HEK293 (cell line): ENCODE results near the gene CBY2.

ENCODE experiments used
- CTCF ChIA-PET: fragments of 350-600 bp; formaldehyde crosslinking; extraction: SDS; loops from one replicate; lab custom pipeline; 2021; ENCODE audit warnings: antibody characterized with exemption; lab: Yijun Ruan, JAX
- POLR2A ChIA-PET: fragments of 300-600 bp; formaldehyde crosslinking; extraction: SDS; loops from one replicate; lab custom pipeline; 2020; ENCODE audit warnings: antibody characterized with exemption, inconsistent platforms; lab: Yijun Ruan, JAX
- H3K27ac ChIP-seq: fragments of 200-500 bp; sonication (Bioruptor generic); 2 replicates; pipeline ENCODE4 v1.5.1; 2014; ENCODE audit warnings: low read depth, low read length, control low read depth, inconsistent platforms; ENCODE audit errors: extremely low read depth
- H3K36me3 ChIP-seq, 2 experiments: fragments of 200-500 bp in 1 of 2; sonication (Bioruptor generic) in 1 of 2; 1 replicate in 1 of 2; 2 replicates in 1 of 2; pipeline ENCODE4 v1.5.1; 2014 to 2017; ENCODE audit warnings: inconsistent platforms in 2 of 2, low read length in 2 of 2; ENCODE audit not compliant: control insufficient read depth in 2 of 2, insufficient read depth in 1 of 2
- H3K4me1 ChIP-seq: fragments of 200-500 bp; sonication (Bioruptor generic); 2 replicates; pipeline ENCODE4 v1.5.1; 2014; ENCODE audit warnings: mild to moderate bottlenecking, low read length, inconsistent platforms; ENCODE audit not compliant: control insufficient read depth, insufficient read depth
- H3K4me3 ChIP-seq: 2 replicates; pipeline ENCODE4 v1.5.1; 2011; ENCODE audit warnings: low read depth, mild to moderate bottlenecking, control low read depth, low read length, moderate library complexity
- H3K9me3 ChIP-seq: fragments of 200-500 bp; sonication (Bioruptor generic); 2 replicates; pipeline ENCODE4 v1.5.1; 2014; ENCODE audit warnings: low read depth, low read length, inconsistent platforms; ENCODE audit not compliant: control insufficient read depth, insufficient read depth
- GLIS1 ChIP-seq: fragments of 450-650 bp; formaldehyde crosslinking; IDR thresholded peaks from 2 replicates; pipeline ENCODE4 v1.5.1; 2016; ENCODE audit warnings: missing biosample characterization, missing genetic modification characterization
- GLIS2 ChIP-seq: fragments of 450-650 bp; formaldehyde crosslinking; IDR thresholded peaks from 2 replicates; pipeline ENCODE4 v1.5.1; 2016; ENCODE audit warnings: missing biosample characterization, missing genetic modification characterization
- MEIS1 ChIP-seq: sonication (generic); formaldehyde crosslinking; IDR thresholded peaks from 2 replicates; pipeline ENCODE4 v1.8.1; 2022; ENCODE audit warnings: missing genetic modification reagents, mild to moderate bottlenecking, borderline replicate concordance
- PRDM1 ChIP-seq: fragments of 450-650 bp; formaldehyde crosslinking; IDR thresholded peaks from 2 replicates; pipeline ENCODE4; 2016; ENCODE audit warnings: missing biosample characterization, missing genetic modification characterization
- SALL2 ChIP-seq: fragments of 450-650 bp; formaldehyde crosslinking; IDR thresholded peaks from 2 replicates; pipeline ENCODE4 v1.5.0; 2017; ENCODE audit warnings: missing biosample characterization, mild to moderate bottlenecking, missing genetic modification characterization, borderline replicate concordance
- ZBTB7A ChIP-seq: fragments of 450-650 bp; formaldehyde crosslinking; IDR thresholded peaks from 2 replicates; pipeline ENCODE4 v1.5.1; 2016; ENCODE audit warnings: low read depth, missing biosample characterization, missing genetic modification characterization
- ZIC2 ChIP-seq: fragments of 450-650 bp; formaldehyde crosslinking; IDR thresholded peaks from 2 replicates; pipeline ENCODE4 v1.5.1; 2016; ENCODE audit warnings: missing biosample characterization, missing genetic modification characterization
- ZNF138 ChIP-seq: fragments of 450-650 bp; formaldehyde crosslinking; IDR thresholded peaks from 2 replicates; pipeline ENCODE4 v1.5.1; 2016; ENCODE audit warnings: missing biosample characterization, missing genetic modification characterization, borderline replicate concordance
- ZNF350 ChIP-seq: fragments of 450-650 bp; formaldehyde crosslinking; IDR thresholded peaks from 2 replicates; pipeline ENCODE4 v1.5.0; 2017; ENCODE audit warnings: missing biosample characterization, mild to moderate bottlenecking, missing genetic modification characterization
- ZNF510 ChIP-seq: fragments of 450-650 bp; formaldehyde crosslinking; IDR thresholded peaks from 2 replicates; pipeline ENCODE4 v1.5.1; 2018; ENCODE audit warnings: mild to moderate bottlenecking, missing genetic modification characterization, missing biosample characterization; ENCODE audit not compliant: insufficient replicate concordance
- ZNF677 ChIP-seq: fragments of 450-650 bp; IDR thresholded peaks from 2 replicates; pipeline ENCODE4 v1.5.0; 2018; ENCODE audit warnings: missing biosample characterization, mild to moderate bottlenecking, missing genetic modification characterization, moderate library complexity
- ZNF701 ChIP-seq: fragments of 450-650 bp; formaldehyde crosslinking; IDR thresholded peaks from 2 replicates; pipeline ENCODE4 v1.5.1; 2016; ENCODE audit warnings: missing biosample characterization, missing genetic modification characterization
- ZNF792 ChIP-seq: fragments of 450-650 bp; formaldehyde crosslinking; IDR thresholded peaks from 2 replicates; pipeline ENCODE4 v1.5.1; 2016; ENCODE audit warnings: missing biosample characterization, missing genetic modification characterization
- TF ChIP-seq, protein P1 (sequence below): fragments of 450-650 bp; formaldehyde crosslinking; IDR thresholded peaks from 2 replicates; pipeline ENCODE4 v1.5.1; 2016; ENCODE audit warnings: missing biosample characterization, missing genetic modification characterization
- TF ChIP-seq, protein P2 (sequence below): sonication (generic); formaldehyde crosslinking; IDR thresholded peaks from 2 replicates; pipeline ENCODE4 v1.8.1; 2022; ENCODE audit warnings: mild to moderate bottlenecking, moderate library complexity, missing genetic modification reagents
- TF ChIP-seq, protein P3 (sequence below): fragments of 450-650 bp; formaldehyde crosslinking; IDR thresholded peaks from 2 replicates; pipeline ENCODE4 v1.5.1; 2017; ENCODE audit warnings: missing biosample characterization, missing genetic modification characterization
- TF ChIP-seq, protein P4 (sequence below): fragments of 450-650 bp; formaldehyde crosslinking; IDR thresholded peaks from 2 replicates; pipeline ENCODE4 v1.5.1; 2016; ENCODE audit warnings: missing biosample characterization, missing genetic modification characterization
- TF ChIP-seq, protein P5 (sequence below): fragments of 450-650 bp; formaldehyde crosslinking; IDR thresholded peaks from 2 replicates; pipeline ENCODE4 v1.5.1; 2017; ENCODE audit warnings: missing biosample characterization, missing genetic modification characterization

Gene CBY2

DNA sequence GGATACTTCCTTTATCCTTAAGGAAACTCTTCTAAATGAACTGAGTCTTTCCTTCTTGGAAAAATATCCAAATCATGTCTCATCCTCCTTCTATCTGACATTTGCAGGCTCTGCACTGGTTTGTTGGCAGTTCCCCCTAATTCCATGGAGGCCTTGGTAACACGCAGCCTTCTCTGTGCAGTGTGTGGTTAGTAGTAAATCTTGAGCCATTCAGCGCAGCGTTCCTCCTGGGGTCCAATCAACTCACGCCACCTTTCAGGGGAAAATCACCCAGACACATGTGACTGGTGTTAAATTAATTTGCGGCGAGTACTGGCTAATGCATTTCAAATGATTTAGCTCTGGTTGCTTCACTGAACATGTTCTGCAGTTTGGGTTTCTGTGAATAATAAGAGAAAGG lies 21.0 kb upstream of the CBY2 start (continued):
- TF ChIP-seq, protein P1, sequence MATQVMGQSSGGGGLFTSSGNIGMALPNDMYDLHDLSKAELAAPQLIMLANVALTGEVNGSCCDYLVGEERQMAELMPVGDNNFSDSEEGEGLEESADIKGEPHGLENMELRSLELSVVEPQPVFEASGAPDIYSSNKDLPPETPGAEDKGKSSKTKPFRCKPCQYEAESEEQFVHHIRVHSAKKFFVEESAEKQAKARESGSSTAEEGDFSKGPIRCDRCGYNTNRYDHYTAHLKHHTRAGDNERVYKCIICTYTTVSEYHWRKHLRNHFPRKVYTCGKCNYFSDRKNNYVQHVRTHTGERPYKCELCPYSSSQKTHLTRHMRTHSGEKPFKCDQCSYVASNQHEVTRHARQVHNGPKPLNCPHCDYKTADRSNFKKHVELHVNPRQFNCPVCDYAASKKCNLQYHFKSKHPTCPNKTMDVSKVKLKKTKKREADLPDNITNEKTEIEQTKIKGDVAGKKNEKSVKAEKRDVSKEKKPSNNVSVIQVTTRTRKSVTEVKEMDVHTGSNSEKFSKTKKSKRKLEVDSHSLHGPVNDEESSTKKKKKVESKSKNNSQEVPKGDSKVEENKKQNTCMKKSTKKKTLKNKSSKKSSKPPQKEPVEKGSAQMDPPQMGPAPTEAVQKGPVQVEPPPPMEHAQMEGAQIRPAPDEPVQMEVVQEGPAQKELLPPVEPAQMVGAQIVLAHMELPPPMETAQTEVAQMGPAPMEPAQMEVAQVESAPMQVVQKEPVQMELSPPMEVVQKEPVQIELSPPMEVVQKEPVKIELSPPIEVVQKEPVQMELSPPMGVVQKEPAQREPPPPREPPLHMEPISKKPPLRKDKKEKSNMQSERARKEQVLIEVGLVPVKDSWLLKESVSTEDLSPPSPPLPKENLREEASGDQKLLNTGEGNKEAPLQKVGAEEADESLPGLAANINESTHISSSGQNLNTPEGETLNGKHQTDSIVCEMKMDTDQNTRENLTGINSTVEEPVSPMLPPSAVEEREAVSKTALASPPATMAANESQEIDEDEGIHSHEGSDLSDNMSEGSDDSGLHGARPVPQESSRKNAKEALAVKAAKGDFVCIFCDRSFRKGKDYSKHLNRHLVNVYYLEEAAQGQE (tag by site-specific recombination): no peak
- no peak for TF ChIP-seq ZNF792
- no peak for TF ChIP-seq ZNF350 (tag by site-specific recombination)
- no peak for TF ChIP-seq MEIS1
- TF ChIP-seq, protein P2, sequence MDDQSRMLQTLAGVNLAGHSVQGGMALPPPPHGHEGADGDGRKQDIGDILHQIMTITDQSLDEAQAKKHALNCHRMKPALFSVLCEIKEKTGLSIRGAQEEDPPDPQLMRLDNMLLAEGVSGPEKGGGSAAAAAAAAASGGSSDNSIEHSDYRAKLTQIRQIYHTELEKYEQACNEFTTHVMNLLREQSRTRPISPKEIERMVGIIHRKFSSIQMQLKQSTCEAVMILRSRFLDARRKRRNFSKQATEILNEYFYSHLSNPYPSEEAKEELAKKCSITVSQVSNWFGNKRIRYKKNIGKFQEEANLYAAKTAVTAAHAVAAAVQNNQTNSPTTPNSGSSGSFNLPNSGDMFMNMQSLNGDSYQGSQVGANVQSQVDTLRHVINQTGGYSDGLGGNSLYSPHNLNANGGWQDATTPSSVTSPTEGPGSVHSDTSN (CRISPR knock-in tag): no peak
- no peak for TF ChIP-seq ZNF701 (tag by site-specific recombination)
- no peak for TF ChIP-seq ZNF677 (tag by site-specific recombination)
- TF ChIP-seq, protein P3, sequence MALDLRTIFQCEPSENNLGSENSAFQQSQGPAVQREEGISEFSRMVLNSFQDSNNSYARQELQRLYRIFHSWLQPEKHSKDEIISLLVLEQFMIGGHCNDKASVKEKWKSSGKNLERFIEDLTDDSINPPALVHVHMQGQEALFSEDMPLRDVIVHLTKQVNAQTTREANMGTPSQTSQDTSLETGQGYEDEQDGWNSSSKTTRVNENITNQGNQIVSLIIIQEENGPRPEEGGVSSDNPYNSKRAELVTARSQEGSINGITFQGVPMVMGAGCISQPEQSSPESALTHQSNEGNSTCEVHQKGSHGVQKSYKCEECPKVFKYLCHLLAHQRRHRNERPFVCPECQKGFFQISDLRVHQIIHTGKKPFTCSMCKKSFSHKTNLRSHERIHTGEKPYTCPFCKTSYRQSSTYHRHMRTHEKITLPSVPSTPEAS (tag by site-specific recombination): no peak
- no peak for TF ChIP-seq ZNF510 (tag by site-specific recombination)

DNA sequence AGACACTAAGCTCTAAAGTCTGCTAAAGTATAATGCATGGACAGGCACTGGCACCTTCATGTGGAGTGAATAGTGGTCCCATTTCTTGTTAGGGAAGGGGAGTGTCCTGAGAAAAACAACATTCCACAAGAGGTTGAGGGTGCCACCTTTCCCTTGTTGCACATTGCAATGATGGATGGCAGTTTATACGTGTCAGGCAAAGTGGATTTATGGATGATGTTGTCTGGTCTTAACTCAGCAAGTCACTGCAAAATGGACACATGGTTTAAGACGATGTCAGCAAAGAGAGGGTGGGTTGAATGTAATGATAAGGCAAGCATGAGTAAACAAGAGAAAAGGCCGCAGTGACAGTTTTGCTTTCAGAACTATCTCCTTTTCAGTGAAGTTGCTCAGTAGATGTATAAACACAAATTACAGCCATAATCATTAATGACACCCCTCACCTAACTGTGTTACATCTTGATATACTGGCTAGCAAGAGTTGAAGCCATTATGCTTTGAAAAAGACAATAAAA lies 19.6 kb upstream of the CBY2 start:
- Histone ChIP-seq H3K9me3 (no peaks in the 10 kb centered on the region), H3K36me3 (no peaks in the 10 kb centered on the region), H3K4me1 (peaks cover 8% of the 10 kb centered on the region; the same call in 1 of the 2 replicates), H3K27ac (no peak overlapping the region), H3K4me3 (no peak overlapping the region)
- ChIA-PET CTCF (interaction anchor here (0.7 to 1.4 kb wide), 5 partner anchors 8 to 454 kb away, joined by 3 to 5 read pairs (median 3); partner anchors contain the start of gene CBY2), POLR2A (no interaction called here)
- TF ChIP-seq PRDM1 (tag by site-specific recombination) (peak; percentile 82), ZBTB7A (tag by site-specific recombination) (no peak)

DNA sequence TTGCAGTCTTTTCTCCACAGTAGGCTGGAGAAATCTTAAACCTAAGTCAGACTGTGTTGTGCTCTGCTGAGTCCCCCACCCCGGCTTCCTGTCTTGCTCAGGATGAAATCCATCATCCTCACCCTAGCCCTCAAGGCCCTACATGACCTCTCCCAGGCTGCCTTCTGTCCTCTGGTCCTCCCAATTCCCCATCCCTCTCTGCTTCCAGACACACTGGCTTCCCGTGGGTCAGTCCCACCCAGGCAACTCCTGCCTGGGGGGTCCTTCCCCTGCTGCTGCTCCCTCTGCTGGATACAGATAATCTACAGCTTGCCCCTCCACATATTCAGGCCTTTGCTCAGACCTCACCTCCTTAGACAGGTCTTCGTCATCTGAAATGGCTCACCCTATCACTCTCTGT lies 18.4 kb upstream of the CBY2 start:
- no peaks in the 10 kb centered on the region for H3K36me3 ChIP-seq
- no peak overlapping the region for H3K27ac ChIP-seq
- CTCF ChIA-PET: interaction anchor here (0.6 to 1.6 kb wide), 9 partner anchors 9 to 149 kb away, joined by 3 to 13 read pairs (median 3); partner anchors contain the start of gene CBY2
- H3K4me3 ChIP-seq: no peak overlapping the region
- POLR2A ChIA-PET: no interaction called here
- 0 out of 2 replicates have a peak, but pooled peaks cover 3% of the 10 kb centered on the region for H3K4me1 ChIP-seq
- TF ChIP-seq GLIS2 (tag by site-specific recombination) (peak; percentile 77), GLIS1 (tag by site-specific recombination) (peak; percentile 99), ZIC2 (tag by site-specific recombination) (peak; percentile 71), SALL2 (tag by site-specific recombination) (no peak), ZNF138 (tag by site-specific recombination) (no peak), ZNF510 (tag by site-specific recombination) (no peak)
- TF ChIP-seq, protein P4, sequence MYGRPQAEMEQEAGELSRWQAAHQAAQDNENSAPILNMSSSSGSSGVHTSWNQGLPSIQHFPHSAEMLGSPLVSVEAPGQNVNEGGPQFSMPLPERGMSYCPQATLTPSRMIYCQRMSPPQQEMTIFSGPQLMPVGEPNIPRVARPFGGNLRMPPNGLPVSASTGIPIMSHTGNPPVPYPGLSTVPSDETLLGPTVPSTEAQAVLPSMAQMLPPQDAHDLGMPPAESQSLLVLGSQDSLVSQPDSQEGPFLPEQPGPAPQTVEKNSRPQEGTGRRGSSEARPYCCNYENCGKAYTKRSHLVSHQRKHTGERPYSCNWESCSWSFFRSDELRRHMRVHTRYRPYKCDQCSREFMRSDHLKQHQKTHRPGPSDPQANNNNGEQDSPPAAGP: no peak
- TF ChIP-seq, protein P5, sequence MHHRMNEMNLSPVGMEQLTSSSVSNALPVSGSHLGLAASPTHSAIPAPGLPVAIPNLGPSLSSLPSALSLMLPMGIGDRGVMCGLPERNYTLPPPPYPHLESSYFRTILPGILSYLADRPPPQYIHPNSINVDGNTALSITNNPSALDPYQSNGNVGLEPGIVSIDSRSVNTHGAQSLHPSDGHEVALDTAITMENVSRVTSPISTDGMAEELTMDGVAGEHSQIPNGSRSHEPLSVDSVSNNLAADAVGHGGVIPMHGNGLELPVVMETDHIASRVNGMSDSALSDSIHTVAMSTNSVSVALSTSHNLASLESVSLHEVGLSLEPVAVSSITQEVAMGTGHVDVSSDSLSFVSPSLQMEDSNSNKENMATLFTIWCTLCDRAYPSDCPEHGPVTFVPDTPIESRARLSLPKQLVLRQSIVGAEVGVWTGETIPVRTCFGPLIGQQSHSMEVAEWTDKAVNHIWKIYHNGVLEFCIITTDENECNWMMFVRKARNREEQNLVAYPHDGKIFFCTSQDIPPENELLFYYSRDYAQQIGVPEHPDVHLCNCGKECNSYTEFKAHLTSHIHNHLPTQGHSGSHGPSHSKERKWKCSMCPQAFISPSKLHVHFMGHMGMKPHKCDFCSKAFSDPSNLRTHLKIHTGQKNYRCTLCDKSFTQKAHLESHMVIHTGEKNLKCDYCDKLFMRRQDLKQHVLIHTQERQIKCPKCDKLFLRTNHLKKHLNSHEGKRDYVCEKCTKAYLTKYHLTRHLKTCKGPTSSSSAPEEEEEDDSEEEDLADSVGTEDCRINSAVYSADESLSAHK: no peak
- TF ChIP-seq, all 188 proteins: peak for 3
- H3K9me3 ChIP-seq: no peaks in the 10 kb centered on the region
